GM13977 (cell line): ENCODE measurements around the gene ESYT1.
A peak's percentile ranks its signal among the peaks of the same experiment; 100 is the strongest.
"Not testable (repeated sequence)": the region's sequence is repeated elsewhere in the genome, so short reads cannot be mapped to it uniquely, and the experiment has no call there.

Experiments
- DNase-seq: peaks from one replicate; pipeline ENCODE4 v3.0.0; 2012; ENCODE audit warnings: low spot score
- CTCF ChIP-seq: IDR thresholded peaks from 2 replicates; pipeline ENCODE4 v1.5.1; 2012; ENCODE audit warnings: mild to moderate bottlenecking, control low read depth; ENCODE audit not compliant: insufficient read depth; ENCODE audit errors: extremely low read depth, missing control alignments
- in situ Hi-C: fragments of 300-500 bp; cut with MboI; formaldehyde crosslinking; loops from one replicate; pipeline ENCODE4 v1.12.0; 2022; ENCODE audit warnings: low sequenced_read_pairs, low pct_unique_long_range_greater_than_20kb, mixed read lengths, inconsistent platforms; ENCODE audit not compliant: unreplicated experiment

The ESYT1 gene

DNA sequence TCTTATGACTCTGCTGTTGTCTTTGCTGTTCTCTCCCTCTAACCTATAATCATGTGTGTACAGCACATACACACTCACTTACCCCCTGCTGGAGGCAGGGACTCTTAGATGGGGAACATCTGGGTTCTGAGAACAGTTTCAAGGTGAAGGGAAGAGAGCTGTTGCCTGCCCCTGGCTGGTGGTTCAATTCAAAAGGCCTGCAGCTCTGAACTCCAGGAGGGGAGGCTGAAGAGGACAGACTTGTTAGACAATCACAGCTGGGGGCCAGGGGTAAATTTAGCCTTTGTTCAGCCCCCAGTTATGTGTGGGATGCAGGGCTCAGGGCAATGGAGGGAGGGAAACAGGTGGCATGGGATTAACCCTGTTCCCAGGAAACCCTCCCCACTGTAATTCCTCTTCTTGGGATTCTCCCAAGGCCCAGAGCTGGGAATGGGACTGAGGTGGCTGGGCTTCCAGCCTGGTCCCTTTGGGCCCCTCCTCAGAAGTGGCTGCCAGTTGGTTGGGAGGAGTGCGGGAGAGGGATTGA is 26.2 kb downstream of the ESYT1 start:
- no peak for TF ChIP-seq CTCF
- no peak for DNase-seq
- in situ Hi-C loops, result no loop called here

- in situ Hi-C loops, result no loop called here
- no peak for DNase-seq
- no peak for TF ChIP-seq CTCF
These were observed 26.8 kb downstream of the ESYT1 start for GRCh38 chr12:56154818-56155217.

GRCh38 chr12:56155256-56155845 is 27.3 kb downstream of the ESYT1 start:
- no peak for TF ChIP-seq CTCF
- no peak for DNase-seq
- in situ Hi-C loops, result no loop called here

- in situ Hi-C loops, DNase-seq: not testable (repeated sequence)
These were observed 28.6 kb downstream of the ESYT1 start for GRCh38 chr12:56156464-56157200.

- in situ Hi-C loops, result no loop called here
- TF ChIP-seq CTCF, result peak; percentile 46
- DNase-seq, result peak; percentile 79
These were observed 29.3 kb downstream of the ESYT1 start for GRCh38 chr12:56157201-56158028.

DNA sequence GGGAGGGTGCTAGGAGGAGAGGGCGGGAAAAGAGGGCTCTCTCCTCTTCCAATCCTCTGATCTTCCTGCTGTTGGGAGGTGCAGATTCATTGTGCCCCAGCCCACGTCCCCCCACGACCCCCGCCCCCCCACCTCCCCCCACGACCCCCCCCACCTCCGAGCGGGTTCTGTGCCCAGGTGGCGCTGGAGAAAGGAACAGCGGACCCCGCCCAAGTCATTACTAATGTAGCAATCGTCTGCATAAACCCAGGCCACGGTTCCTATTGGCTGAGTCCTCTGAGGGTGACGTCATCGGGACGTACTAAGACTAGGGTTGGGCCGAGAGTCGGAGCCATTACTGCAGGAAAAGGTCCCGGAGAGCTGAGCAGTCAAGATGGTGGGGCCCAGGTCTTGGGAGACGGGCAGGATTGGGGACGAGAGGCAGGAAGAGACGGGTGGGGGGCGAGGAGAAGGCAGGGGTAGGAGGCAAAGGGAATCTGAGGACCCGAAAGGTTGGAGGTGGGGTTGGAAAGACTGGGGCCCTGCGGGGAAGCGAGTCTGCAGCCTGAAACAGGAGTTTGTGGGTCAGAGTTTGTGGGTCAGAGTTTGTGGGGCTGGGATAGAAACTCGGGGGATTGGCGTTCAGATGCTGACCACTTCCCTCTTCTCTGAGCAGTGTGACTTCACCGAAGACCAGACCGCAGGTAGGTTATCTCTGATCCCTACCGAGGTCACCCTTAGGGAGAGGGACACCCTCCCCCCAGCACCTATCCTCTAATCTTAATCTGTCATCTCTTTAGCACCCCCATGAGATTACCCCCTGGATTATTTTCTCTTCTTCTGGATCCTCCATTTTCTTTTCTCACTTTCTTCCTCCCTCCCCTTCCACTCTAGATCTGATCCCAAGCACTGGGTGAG is 30.2 kb downstream of the ESYT1 start, which contains the start of gene MYL6:
Gene MYL6 (plus strand): TSS at position 331 of the 897 bp plus-strand sequence. CDS start 43 bp downstream, at position 374.
- in situ Hi-C loops, result no loop called here
- TF ChIP-seq CTCF, result no peak
- peak; percentile 93 for DNase-seq
